ENCODE data around the gene MRPL28.
"Not testable (repeated sequence)": the region's sequence is repeated elsewhere in the genome, so short reads cannot be mapped to it uniquely, and the experiment has no call there.

Gene MRPL28

GRCh38 chr16:363110-363765 lies 7.1 kb downstream of the MRPL28 start:
- H3K27me3 Mint-ChIP-seq (ENCODE audit: low read depth, poor library complexity), result peaks cover 4% of the 10 kb centered on the region
- H3K9me3 Mint-ChIP-seq, result no peaks in the 10 kb centered on the region
- TF ChIP-seq CTCF (IDR thresholded peaks at IDR 0.05), result no peak
- H3K4me1 Mint-ChIP-seq, result peaks cover 13% of the 10 kb centered on the region
- DNase-seq, result no peak
- no peak overlapping the region for H3K27ac Mint-ChIP-seq
- peaks cover 9% of the 10 kb centered on the region for H3K36me3 Mint-ChIP-seq (ENCODE audit: low read depth)
- no peak overlapping the region for H3K4me3 Mint-ChIP-seq

DNA sequence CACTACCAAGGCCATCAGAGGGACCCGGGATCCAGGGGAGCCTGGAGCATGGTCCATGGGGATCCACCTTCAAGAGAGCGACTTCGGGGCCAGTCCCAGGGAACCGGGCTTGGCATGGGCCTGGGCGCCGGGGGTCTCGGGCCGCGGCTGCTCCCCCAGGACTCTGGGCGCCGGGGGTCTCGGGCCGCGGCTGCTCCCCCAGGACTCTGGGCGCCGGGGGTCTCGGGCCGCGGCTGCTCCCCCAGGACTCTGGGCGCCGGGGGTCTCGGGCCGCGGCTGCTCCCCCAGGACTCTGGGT lies 7.7 kb downstream of the MRPL28 start:
- not testable (repeated sequence) for H3K27ac Mint-ChIP-seq; H3K27me3 Mint-ChIP-seq (ENCODE audit: low read depth, poor library complexity); H3K9me3 Mint-ChIP-seq; DNase-seq; H3K36me3 Mint-ChIP-seq (ENCODE audit: low read depth); H3K4me3 Mint-ChIP-seq
- peaks cover 13% of the 10 kb centered on the region for H3K4me1 Mint-ChIP-seq

DNA sequence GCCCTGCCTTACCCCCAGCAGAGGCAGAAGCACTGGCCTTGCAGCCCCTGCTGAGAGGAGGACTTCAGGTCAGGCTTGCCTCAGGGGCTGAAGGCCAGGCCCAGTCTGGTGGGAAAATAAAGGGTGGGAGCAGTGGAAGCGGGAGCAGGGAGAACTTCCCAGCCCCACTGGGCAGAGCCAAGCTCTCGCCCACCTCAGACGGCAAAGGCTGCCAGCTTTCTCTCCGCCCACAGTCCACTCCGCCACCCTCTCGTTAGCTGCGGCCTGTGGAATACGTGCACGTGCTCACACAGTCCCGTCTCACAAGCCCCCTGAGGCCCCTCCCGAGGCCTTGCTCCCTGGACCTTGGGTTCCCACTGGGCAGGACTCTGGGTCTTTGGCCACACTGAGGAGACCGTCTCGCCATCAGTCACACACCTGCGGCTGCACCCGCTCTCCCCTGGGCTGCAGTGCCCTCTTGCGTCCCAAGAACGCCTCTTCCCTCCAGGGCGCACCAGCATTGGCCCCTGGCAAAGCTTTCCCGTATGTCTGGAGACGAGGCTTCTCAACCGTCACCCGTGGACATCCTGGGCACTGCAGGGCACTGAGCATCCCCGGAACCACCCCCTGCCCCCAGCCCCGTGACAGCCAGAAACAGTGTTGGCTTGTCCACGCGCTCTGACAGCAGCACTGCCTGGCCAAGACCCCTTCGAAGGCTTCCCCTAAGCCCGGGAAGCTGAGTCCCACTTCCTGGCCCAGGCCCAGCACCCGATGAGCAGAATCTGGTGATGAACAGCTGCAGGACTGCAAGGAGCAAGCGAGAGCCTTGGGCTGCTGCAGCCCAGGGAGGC lies 8.3 kb downstream of the MRPL28 start:
- DNase-seq, result peak; percentile 70
- peaks cover 6% of the 10 kb centered on the region for H3K36me3 Mint-ChIP-seq (ENCODE audit: low read depth)
- peak; percentile 69 for TF ChIP-seq CTCF (IDR thresholded peaks at IDR 0.05)
- H3K9me3 Mint-ChIP-seq, result no peaks in the 10 kb centered on the region
- no peak overlapping the region for H3K4me3 Mint-ChIP-seq
- H3K4me1 Mint-ChIP-seq, result peaks cover 15% of the 10 kb centered on the region
- peaks cover 4% of the 10 kb centered on the region for H3K27me3 Mint-ChIP-seq (ENCODE audit: low read depth, poor library complexity)
- H3K27ac Mint-ChIP-seq, result no peak overlapping the region

GRCh38 chr16:361341-361871 lies 8.9 kb downstream of the MRPL28 start:
- no peak for DNase-seq
- H3K4me3 Mint-ChIP-seq, result no peak overlapping the region

GRCh38 chr16:360698-361336 lies 9.5 kb downstream of the MRPL28 start:
- Mint-ChIP-seq H3K4me3 (no peak overlapping the region), H3K27ac (no peak overlapping the region), H3K27me3 (ENCODE audit: low read depth, poor library complexity) (peaks cover 4% of the 10 kb centered on the region), H3K36me3 (ENCODE audit: low read depth) (no peaks in the 10 kb centered on the region), H3K9me3 (no peaks in the 10 kb centered on the region), H3K4me1 (peaks cover 24% of the 10 kb centered on the region)
- DNase-seq, result no peak
- TF ChIP-seq CTCF (IDR thresholded peaks at IDR 0.05), result no peak

More at GRCh38 chr16:361341-361871, 8.9 kb downstream of the MRPL28 start:
- Mint-ChIP-seq H3K4me1 (peaks cover 21% of the 10 kb centered on the region), H3K36me3 (ENCODE audit: low read depth) (no peaks in the 10 kb centered on the region), H3K27ac (no peak overlapping the region), H3K27me3 (ENCODE audit: low read depth, poor library complexity) (peaks cover 4% of the 10 kb centered on the region), H3K9me3 (no peaks in the 10 kb centered on the region)
- TF ChIP-seq CTCF (IDR thresholded peaks at IDR 0.05), result no peak
